Measurements from ENCODE around the gene HOXA9. TPM values are rescaled to one million over a fixed set of nuclear protein-coding genes. Genes with fewer than 3 reads are reported as not detected.

The HOXA9 gene
- polyA plus RNA-seq (2012; ENCODE audit: missing spikeins): 4.1 TPM

GRCh38 chr7:27165089-27165995 is at the start of gene HOXA9:
Gene HOXA9 (minus strand): TSS chr7:27165537. CDS start chr7:27165457, 80 bp downstream.
- DNase-seq (ENCODE audit: insufficient read length) (no peak), FAIRE-seq (no peak)
- TF ChIP-seq POLR2AphosphoS5 (IDR thresholded peaks at IDR 0.05; ENCODE audit: low read depth, low read length): no peak
- TF ChIP-seq TAF1 (IDR thresholded peaks at IDR 0.05; ENCODE audit: borderline replicate concordance, low read depth, low read length): 0 out of 2 replicates have a peak, but pooled peaks have one; percentile 19
- peak; percentile 57; the same call in 1 of the 2 replicates for TF ChIP-seq POLR2A (IDR thresholded peaks at IDR 0.05; ENCODE audit: low read depth, low read length)

- FAIRE-seq: no peak
- no peak for TF ChIP-seq TAF1 (IDR thresholded peaks at IDR 0.05; ENCODE audit: borderline replicate concordance, low read depth, low read length)
- no peak for TF ChIP-seq POLR2AphosphoS5 (IDR thresholded peaks at IDR 0.05; ENCODE audit: low read depth, low read length)
- TF ChIP-seq POLR2A (IDR thresholded peaks at IDR 0.05; ENCODE audit: low read depth, low read length): no peak
- no peak for DNase-seq (ENCODE audit: insufficient read length)
These were observed 49.1 kb upstream of the HOXA9 start for GRCh38 chr7:27214239-27214950.

- no peak for FAIRE-seq
- no peak for DNase-seq (ENCODE audit: insufficient read length)
- no peak for TF ChIP-seq POLR2A (IDR thresholded peaks at IDR 0.05; ENCODE audit: low read depth, low read length)
- no peak for TF ChIP-seq TAF1 (IDR thresholded peaks at IDR 0.05; ENCODE audit: borderline replicate concordance, low read depth, low read length)
- TF ChIP-seq POLR2AphosphoS5 (IDR thresholded peaks at IDR 0.05; ENCODE audit: low read depth, low read length): no peak
These were observed 48.3 kb upstream of the HOXA9 start for GRCh38 chr7:27213433-27214238.

GRCh38 chr7:27212497-27213432 is 47.4 kb upstream of the HOXA9 start:
- DNase-seq (ENCODE audit: insufficient read length): no peak
- TF ChIP-seq POLR2A (IDR thresholded peaks at IDR 0.05; ENCODE audit: low read depth, low read length): no peak
- TF ChIP-seq POLR2AphosphoS5 (IDR thresholded peaks at IDR 0.05; ENCODE audit: low read depth, low read length): no peak
- no peak for TF ChIP-seq TAF1 (IDR thresholded peaks at IDR 0.05; ENCODE audit: borderline replicate concordance, low read depth, low read length)
- FAIRE-seq: no peak

GRCh38 chr7:27211764-27212204 is 46.4 kb upstream of the HOXA9 start:
- TF ChIP-seq POLR2A (IDR thresholded peaks at IDR 0.05; ENCODE audit: low read depth, low read length) (no peak), TAF1 (IDR thresholded peaks at IDR 0.05; ENCODE audit: borderline replicate concordance, low read depth, low read length) (no peak), POLR2AphosphoS5 (IDR thresholded peaks at IDR 0.05; ENCODE audit: low read depth, low read length) (no peak)
- FAIRE-seq (no peak), DNase-seq (ENCODE audit: insufficient read length) (no peak)

GRCh38 chr7:27211084-27211446 is 45.7 kb upstream of the HOXA9 start:
- FAIRE-seq: no peak
- TF ChIP-seq TAF1 (IDR thresholded peaks at IDR 0.05; ENCODE audit: borderline replicate concordance, low read depth, low read length): no peak
- TF ChIP-seq POLR2A (IDR thresholded peaks at IDR 0.05; ENCODE audit: low read depth, low read length): no peak
- no peak for TF ChIP-seq POLR2AphosphoS5 (IDR thresholded peaks at IDR 0.05; ENCODE audit: low read depth, low read length)

GRCh38 chr7:27210441-27211083 is 45.2 kb upstream of the HOXA9 start:
- TF ChIP-seq POLR2AphosphoS5 (IDR thresholded peaks at IDR 0.05; ENCODE audit: low read depth, low read length): no peak
- TF ChIP-seq POLR2A (IDR thresholded peaks at IDR 0.05; ENCODE audit: low read depth, low read length): no peak
- TF ChIP-seq TAF1 (IDR thresholded peaks at IDR 0.05; ENCODE audit: borderline replicate concordance, low read depth, low read length): no peak
- FAIRE-seq: no peak
- DNase-seq (ENCODE audit: insufficient read length): no peak

More at GRCh38 chr7:27211084-27211446, 45.7 kb upstream of the HOXA9 start:
- no peak for DNase-seq (ENCODE audit: insufficient read length)

GRCh38 chr7:27209933-27210440 is 44.6 kb upstream of the HOXA9 start:
- TF ChIP-seq POLR2AphosphoS5 (IDR thresholded peaks at IDR 0.05; ENCODE audit: low read depth, low read length) (no peak), TAF1 (IDR thresholded peaks at IDR 0.05; ENCODE audit: borderline replicate concordance, low read depth, low read length) (no peak), POLR2A (IDR thresholded peaks at IDR 0.05; ENCODE audit: low read depth, low read length) (no peak)
- FAIRE-seq (no peak), DNase-seq (ENCODE audit: insufficient read length) (no peak)

GRCh38 chr7:27208998-27209397 is 43.7 kb upstream of the HOXA9 start:
- DNase-seq (ENCODE audit: insufficient read length): no peak
- TF ChIP-seq TAF1 (IDR thresholded peaks at IDR 0.05; ENCODE audit: borderline replicate concordance, low read depth, low read length): no peak
- TF ChIP-seq POLR2A (IDR thresholded peaks at IDR 0.05; ENCODE audit: low read depth, low read length): no peak
- no peak for TF ChIP-seq POLR2AphosphoS5 (IDR thresholded peaks at IDR 0.05; ENCODE audit: low read depth, low read length)
- FAIRE-seq: no peak
